Measurements from ENCODE around the gene PPP1R16B. TPM values are rescaled to one million over a fixed set of nuclear protein-coding genes. Genes with fewer than 3 reads are reported as not detected.

PPP1R16B gene
- total RNA-seq, 2 donors from 2014 or later = 7.3 to 8.9 TPM

DNA sequence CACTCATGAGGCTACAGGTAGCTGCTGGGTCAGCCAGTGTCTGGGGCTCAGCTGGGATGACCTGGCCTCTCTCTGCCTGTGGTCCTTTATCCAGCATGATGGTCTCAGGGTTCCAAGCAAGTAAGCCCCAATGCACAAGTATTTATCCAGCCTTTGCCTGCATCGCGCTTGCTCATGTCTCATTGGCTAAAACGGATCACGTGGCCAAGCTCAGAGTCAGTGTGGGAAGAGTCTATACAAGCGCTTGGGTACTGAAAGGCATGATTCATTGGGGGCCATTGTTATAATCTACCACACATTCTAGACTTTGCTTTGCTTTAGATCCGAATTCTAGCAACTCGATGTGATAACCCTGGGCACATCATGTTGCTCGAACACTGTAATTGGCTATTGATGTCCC lies 48.3 kb downstream of the PPP1R16B start:
- H3K27ac ChIP-seq = no peak overlapping the region
- no peaks in the 10 kb centered on the region for H3K36me3 ChIP-seq
- TF ChIP-seq, protein P1, sequence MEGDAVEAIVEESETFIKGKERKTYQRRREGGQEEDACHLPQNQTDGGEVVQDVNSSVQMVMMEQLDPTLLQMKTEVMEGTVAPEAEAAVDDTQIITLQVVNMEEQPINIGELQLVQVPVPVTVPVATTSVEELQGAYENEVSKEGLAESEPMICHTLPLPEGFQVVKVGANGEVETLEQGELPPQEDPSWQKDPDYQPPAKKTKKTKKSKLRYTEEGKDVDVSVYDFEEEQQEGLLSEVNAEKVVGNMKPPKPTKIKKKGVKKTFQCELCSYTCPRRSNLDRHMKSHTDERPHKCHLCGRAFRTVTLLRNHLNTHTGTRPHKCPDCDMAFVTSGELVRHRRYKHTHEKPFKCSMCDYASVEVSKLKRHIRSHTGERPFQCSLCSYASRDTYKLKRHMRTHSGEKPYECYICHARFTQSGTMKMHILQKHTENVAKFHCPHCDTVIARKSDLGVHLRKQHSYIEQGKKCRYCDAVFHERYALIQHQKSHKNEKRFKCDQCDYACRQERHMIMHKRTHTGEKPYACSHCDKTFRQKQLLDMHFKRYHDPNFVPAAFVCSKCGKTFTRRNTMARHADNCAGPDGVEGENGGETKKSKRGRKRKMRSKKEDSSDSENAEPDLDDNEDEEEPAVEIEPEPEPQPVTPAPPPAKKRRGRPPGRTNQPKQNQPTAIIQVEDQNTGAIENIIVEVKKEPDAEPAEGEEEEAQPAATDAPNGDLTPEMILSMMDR (IDR thresholded peaks at IDR 0.05) = no peak
- ATAC-seq (ENCODE audit: insufficient number of reproducible peaks, low FRiP score, low read depth) (no peak), DNase-seq (ENCODE audit: low spot score) (no peak)
- no peaks in the 10 kb centered on the region for H3K27me3 ChIP-seq (replicated peaks; ENCODE audit: insufficient read depth)
- no peaks in the 10 kb centered on the region for H3K9me3 ChIP-seq
- no peak overlapping the region for H3K4me3 ChIP-seq
- no peaks in the 10 kb centered on the region for H3K4me1 ChIP-seq (ENCODE audit: control insufficient read depth in 1 of 2, low read depth in 2 of 2)

GRCh38 chr20:38854654-38855066 lies 49.2 kb downstream of the PPP1R16B start:
- no peaks in the 10 kb centered on the region for H3K27me3 ChIP-seq (replicated peaks; ENCODE audit: insufficient read depth)
- H3K4me3 ChIP-seq = no peak overlapping the region
- H3K36me3 ChIP-seq = no peaks in the 10 kb centered on the region
- no peaks in the 10 kb centered on the region for H3K4me1 ChIP-seq (ENCODE audit: control insufficient read depth in 1 of 2, low read depth in 2 of 2)
- DNase-seq (ENCODE audit: low spot score) (no peak), ATAC-seq (ENCODE audit: insufficient number of reproducible peaks, low FRiP score, low read depth) (no peak)
- TF ChIP-seq, protein P1 (IDR thresholded peaks at IDR 0.05) = no peak
- H3K27ac ChIP-seq = no peak overlapping the region
- H3K9me3 ChIP-seq = no peaks in the 10 kb centered on the region

GRCh38 chr20:38855356-38855755 lies 49.9 kb downstream of the PPP1R16B start:
- Histone ChIP-seq H3K9me3 (no peaks in the 10 kb centered on the region), H3K4me1 (ENCODE audit: control insufficient read depth in 1 of 2, low read depth in 2 of 2) (no peaks in the 10 kb centered on the region), H3K27me3 (replicated peaks; ENCODE audit: insufficient read depth) (no peaks in the 10 kb centered on the region), H3K36me3 (no peaks in the 10 kb centered on the region), H3K27ac (no peak overlapping the region), H3K4me3 (no peak overlapping the region)
- TF ChIP-seq, protein P1 (IDR thresholded peaks at IDR 0.05) = no peak
- ATAC-seq (ENCODE audit: insufficient number of reproducible peaks, low FRiP score, low read depth) (no peak), DNase-seq (ENCODE audit: low spot score) (no peak)

DNA sequence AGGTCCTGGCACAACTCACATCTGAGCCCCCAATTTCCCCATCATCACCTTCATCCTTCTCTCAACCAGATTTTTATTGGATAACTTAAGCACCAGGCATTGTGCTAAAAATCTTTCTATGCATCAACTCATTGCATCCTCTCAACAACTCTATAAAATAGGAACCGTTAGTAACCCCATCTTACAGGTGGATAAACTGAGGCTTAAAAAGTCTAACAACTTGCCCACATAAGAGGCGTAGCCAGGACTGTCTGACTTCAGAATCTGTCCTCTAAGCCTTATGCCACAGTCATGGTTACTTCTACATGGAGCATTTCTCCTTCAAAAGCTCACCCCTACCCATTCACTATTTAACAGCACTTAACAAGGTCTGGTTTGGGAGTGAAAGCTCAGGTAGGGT lies 51.1 kb downstream of the PPP1R16B start:
- Histone ChIP-seq H3K4me1 (ENCODE audit: control insufficient read depth in 1 of 2, low read depth in 2 of 2) (no peaks in the 10 kb centered on the region), H3K27me3 (replicated peaks; ENCODE audit: insufficient read depth) (no peaks in the 10 kb centered on the region), H3K9me3 (no peaks in the 10 kb centered on the region), H3K36me3 (no peaks in the 10 kb centered on the region), H3K4me3 (no peak overlapping the region), H3K27ac (no peak overlapping the region)
- no peak for ATAC-seq (ENCODE audit: insufficient number of reproducible peaks, low FRiP score, low read depth)
- TF ChIP-seq, protein P1 (IDR thresholded peaks at IDR 0.05) = no peak
- DNase-seq (ENCODE audit: low spot score) = no peak

GRCh38 chr20:38857703-38858102 lies 52.2 kb downstream of the PPP1R16B start:
- H3K36me3 ChIP-seq = no peaks in the 10 kb centered on the region
- H3K4me3 ChIP-seq = no peak overlapping the region
- no peak overlapping the region for H3K27ac ChIP-seq
- no peak for ATAC-seq (ENCODE audit: insufficient number of reproducible peaks, low FRiP score, low read depth)
- DNase-seq (ENCODE audit: low spot score) = no peak
- H3K4me1 ChIP-seq (ENCODE audit: control insufficient read depth in 1 of 2, low read depth in 2 of 2) = no peaks in the 10 kb centered on the region
- TF ChIP-seq, protein P1 (IDR thresholded peaks at IDR 0.05) = no peak
- no peaks in the 10 kb centered on the region for H3K27me3 ChIP-seq (replicated peaks; ENCODE audit: insufficient read depth)
- H3K9me3 ChIP-seq = no peaks in the 10 kb centered on the region

Measured in thoracic aorta (tissue), 2 donors.